ENCODE measurements around the gene UQCRHL.

UQCRHL gene

GRCh38 chr1:15799004-15799867, 8.2 kb downstream of the UQCRHL start:
- DNase-seq (ENCODE audit: low read depth in 3 of 3): peak in 1 of 3 experiments; percentile 10

- DNase-seq (ENCODE audit: low read depth in 3 of 3): no peak
These were observed 9.6 kb downstream of the UQCRHL start for GRCh38 chr1:15797614-15798390.

GRCh38 chr1:15796086-15796462, 11.4 kb downstream of the UQCRHL start:
- no peak for DNase-seq (ENCODE audit: low read depth in 3 of 3)

- DNase-seq (ENCODE audit: low read depth in 3 of 3): no peak
These were observed 18.7 kb downstream of the UQCRHL start for GRCh38 chr1:15788624-15789301.

GRCh38 chr1:15786581-15786980, 20.9 kb downstream of the UQCRHL start:
- DNase-seq (ENCODE audit: low read depth in 3 of 3): no peak

- DNase-seq (ENCODE audit: low read depth in 3 of 3): no peak
These were observed 21.8 kb downstream of the UQCRHL start for GRCh38 chr1:15785683-15786082.

GRCh38 chr1:15777909-15778707, 29.3 kb downstream of the UQCRHL start:
- DNase-seq (ENCODE audit: low read depth in 3 of 3): no peak

GRCh38 chr1:15775706-15776105, 31.7 kb downstream of the UQCRHL start:
- DNase-seq (ENCODE audit: low read depth in 3 of 3): no peak

GRCh38 chr1:15771836-15772515, 35.5 kb downstream of the UQCRHL start:
- no peak for DNase-seq (ENCODE audit: low read depth in 3 of 3)

GRCh38 chr1:15770313-15770962, 37.0 kb downstream of the UQCRHL start:
- no peak for DNase-seq (ENCODE audit: low read depth in 3 of 3)

GRCh38 chr1:15768388-15768787, 39.1 kb downstream of the UQCRHL start:
- DNase-seq (ENCODE audit: low read depth in 3 of 3): no peak

GRCh38 chr1:15767941-15768340, 39.5 kb downstream of the UQCRHL start:
- no peak for DNase-seq (ENCODE audit: low read depth in 3 of 3)

- no peak for DNase-seq (ENCODE audit: low read depth in 3 of 3)
These were observed 41.8 kb downstream of the UQCRHL start for GRCh38 chr1:15765495-15766194.

- DNase-seq (ENCODE audit: low read depth in 3 of 3): no peak
These were observed 42.6 kb downstream of the UQCRHL start for GRCh38 chr1:15764890-15765289.

GRCh38 chr1:15764269-15764764, 43.1 kb downstream of the UQCRHL start:
- no peak for DNase-seq (ENCODE audit: low read depth in 3 of 3)

- no peak for DNase-seq (ENCODE audit: low read depth in 3 of 3)
These were observed 44.9 kb downstream of the UQCRHL start for GRCh38 chr1:15762546-15762945.

GRCh38 chr1:15761366-15762128, 45.9 kb downstream of the UQCRHL start:
- no peak for DNase-seq (ENCODE audit: low read depth in 3 of 3)

- no peak for DNase-seq (ENCODE audit: low read depth in 3 of 3)
These were observed 46.8 kb downstream of the UQCRHL start for GRCh38 chr1:15760520-15761211.
